ENCODE measurements around the gene OGFR. TPM values are rescaled to one million over a fixed set of nuclear protein-coding genes. Genes with fewer than 3 reads are reported as not detected.

The OGFR gene
- total RNA-seq, 1 donor from 2014 or later = 49.5 TPM

DNA sequence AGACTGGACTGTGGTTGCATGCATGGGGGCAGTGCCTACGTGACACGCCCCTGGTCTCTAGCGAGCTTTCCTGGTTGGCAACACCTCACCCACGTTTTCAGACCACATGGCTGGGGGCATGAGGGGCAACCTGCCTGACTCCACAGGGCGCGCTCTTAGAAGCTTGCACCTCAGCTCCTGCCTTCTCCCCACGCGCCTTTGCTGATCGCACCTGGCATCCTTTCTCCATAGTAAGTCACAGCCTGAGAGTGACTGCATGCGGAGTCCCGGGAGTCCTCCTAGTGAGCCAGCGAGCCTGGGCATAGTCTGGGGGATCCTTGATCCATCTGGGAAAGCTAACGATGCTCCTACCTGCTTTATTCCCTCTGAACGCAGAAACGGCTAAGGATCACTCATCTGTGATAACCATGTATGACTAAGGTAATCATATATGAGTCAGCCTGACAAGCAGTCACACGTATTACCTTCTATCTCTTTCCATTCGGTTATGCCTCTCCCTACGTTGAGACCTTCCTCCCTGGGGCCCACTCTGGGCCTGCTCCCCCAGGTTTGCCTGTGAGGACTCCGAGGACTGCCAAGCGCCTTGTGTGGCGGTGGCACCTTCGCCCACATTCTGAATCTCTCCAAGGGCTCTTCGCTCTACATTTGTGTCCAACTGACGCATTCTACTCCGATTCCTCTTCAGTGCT is 52.4 kb downstream of the OGFR start:
- ATAC-seq (no peak), DNase-seq (ENCODE audit: low spot score) (no peak)

DNA sequence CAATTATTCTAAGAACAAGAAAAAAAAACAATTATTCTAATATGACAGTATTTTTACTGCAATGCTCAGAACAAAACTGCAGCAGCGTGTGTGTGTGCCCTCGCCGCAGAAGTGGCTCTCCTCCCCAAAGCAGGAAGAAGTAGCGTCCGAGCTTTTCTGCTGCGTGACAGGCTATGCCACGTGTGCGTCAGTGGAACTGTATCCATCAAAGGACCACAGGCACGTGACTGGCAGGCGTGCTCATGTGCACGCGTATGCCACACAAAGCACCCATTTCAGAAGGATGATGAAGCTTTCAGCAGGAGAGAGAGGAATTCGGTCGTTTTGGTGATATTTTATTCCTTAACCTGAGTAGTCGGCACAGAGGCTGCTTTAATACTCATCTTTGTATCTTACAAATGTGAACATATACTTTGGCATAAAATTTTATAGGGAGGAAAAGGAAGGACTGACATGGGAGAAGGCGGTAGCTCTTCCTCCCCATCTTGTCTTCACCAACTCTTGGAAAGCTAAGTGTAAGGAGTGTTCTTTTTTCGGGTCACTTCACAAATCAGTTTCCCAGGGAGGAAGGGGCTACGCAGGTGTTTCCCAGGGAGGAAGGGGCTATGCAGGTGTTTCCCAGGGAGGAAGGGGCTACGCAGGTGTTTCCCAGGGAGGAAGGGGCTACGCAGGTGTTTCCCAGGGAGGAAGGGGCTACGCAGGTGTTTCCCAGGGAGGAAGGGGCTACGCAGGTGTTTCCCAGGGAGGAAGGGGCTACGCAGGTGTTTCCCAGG is 53.6 kb downstream of the OGFR start:
- no peak for DNase-seq (ENCODE audit: low spot score)

DNA sequence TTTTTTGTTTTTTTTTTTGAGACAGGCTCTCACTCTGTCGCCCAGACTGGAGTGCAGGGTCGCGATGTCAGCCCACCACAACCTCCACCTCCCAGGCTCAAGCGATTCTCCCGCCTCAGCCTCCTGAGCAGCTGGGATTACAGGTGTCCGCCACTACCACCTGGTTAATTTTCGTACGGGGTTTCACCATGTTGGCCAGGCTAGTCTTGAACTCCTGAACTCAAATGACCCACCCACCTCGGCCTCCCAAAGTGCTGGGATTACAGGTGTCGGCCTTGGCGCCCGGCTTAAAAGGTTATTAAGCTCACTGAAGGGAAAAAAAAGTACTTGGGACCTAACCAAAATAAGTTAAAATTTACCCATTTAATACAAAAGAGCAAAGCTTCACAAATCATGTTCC is 55.1 kb downstream of the OGFR start:
- DNase-seq (ENCODE audit: low spot score) (no peak), ATAC-seq (no peak)

More for the DNA sequence above, 53.6 kb downstream of the OGFR start:
- no peak for ATAC-seq

DNA sequence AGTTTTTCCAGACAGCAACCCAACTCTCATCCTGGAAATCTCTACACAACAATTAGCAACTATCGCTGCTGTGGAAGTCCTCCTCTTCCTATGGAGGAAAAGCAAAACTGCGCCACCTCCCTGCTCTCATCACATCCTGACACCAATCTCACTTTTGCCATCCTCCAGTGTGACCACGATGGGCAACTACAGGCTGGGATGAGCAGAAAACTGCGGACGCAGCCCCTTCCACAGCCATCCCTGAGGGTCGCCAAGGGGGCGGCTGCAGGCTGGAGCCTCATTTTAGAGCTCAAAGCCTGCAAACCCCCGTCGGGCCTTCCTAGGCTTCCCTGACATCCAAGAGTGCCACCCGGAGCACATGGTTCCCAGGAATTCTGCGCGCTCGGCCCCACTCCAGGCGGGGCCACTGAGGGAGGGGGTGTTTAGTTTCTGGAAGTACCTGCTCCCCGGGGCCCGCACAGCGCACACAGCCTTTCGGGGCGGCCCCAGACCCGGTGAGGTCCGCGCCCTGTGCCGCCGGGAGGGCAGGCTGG is 55.8 kb downstream of the OGFR start:
- no peak for ATAC-seq
- DNase-seq (ENCODE audit: low spot score) = no peak

DNA sequence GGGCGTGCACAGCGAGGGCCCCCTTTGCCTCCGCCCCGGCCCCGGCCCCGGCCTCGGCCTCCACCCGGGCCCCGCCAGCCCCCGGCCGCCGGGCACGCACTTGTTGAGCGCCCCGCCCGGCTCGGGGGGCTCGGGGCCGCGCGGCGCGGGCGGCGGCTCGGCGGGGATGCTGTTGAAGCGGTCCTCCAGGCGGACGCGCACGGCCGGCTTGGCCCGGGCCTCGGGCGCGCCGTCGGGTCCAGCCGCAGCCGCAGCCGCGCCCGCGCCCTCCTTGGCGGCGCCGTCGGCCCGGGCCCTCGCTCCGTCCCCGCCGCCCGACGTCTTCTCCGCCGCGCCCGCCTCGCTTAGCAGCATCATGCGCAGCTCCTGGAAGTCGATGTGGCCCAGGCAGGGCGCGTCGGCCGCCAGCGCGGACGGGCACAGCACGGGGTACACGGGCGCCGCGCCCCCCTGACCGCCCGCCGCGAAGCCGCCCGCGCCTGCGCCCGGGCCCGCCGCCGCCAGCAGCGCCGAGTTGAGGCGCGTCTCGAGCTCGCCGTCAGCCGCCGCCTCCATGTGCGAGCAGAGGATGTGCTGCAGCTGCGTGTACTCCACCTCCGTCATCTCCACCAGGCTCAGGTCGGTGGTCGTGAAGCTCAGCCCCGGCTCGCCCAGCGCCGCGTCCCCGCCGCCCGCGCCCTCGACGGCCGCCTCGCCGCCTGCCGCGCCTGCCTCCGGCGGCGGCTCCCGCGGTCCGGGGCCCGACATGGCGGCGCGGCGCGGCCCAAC is 56.5 kb downstream of the OGFR start:
- DNase-seq (ENCODE audit: low spot score) (no peak), ATAC-seq (no peak)

DNA sequence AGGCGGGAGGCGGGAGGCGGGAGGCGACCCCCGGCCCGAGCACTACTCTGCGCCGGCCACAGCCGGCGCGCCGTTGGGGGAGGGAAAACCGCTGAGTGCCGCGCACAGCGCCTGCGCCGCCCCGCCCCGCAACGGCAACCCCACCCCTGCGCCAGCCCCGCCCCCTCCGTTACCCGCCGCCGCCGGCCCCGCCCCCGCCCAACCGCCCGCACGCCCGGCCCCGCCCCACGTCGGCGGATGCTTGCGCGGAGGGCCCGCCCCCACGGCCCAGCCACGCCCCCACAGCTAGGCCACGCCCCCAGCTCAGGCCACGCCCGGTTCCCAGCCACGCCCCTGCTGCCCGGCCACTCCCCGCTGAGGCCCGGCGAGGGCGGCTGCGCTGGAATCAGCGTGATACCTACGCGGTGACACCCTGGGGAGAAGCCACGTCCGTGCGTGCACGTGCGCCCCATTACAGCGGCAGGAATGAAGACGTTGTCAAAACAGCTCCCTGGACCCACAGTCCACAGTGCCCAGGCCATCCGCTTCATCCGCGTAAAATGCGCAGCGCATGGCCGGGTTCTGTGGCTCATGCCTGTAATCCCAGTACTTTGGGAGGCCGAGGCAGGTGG is 57.2 kb downstream of the OGFR start, which contains the start of gene TCFL5:
Gene TCFL5, minus strand, starts transcription at position 97 of the 611 bp plus-strand sequence. CDS start 152 bp downstream, outside the sequence.
- peak; percentile 96 for DNase-seq (ENCODE audit: low spot score)

More for the DNA sequence above, 57.2 kb downstream of the OGFR start, which contains the start of gene TCFL5:
- ATAC-seq = peak; percentile 98

Other genes starting within 250 kb of the OGFR start
- 1.7 TPM for gene SLCO4A1, start 162.3 kb upstream of the OGFR start, total RNA-seq
- gene NTSR1, start 96.0 kb upstream of the OGFR start, total RNA-seq = 0.10 TPM
- 5.5 TPM for gene MRGBP, start 8.4 kb upstream of the OGFR start, total RNA-seq
- 4.0 TPM for gene COL9A3, start 12.2 kb downstream of the OGFR start, total RNA-seq
- 6.2 TPM for gene TCFL5, start 57.0 kb downstream of the OGFR start, total RNA-seq
- gene DIDO1, start 121.7 kb downstream of the OGFR start, total RNA-seq = 22.8 TPM
- gene GID8, start 133.3 kb downstream of the OGFR start, total RNA-seq = 19.3 TPM
- 125 TPM for gene SLC17A9, start 147.9 kb downstream of the OGFR start, total RNA-seq
- not detected for gene BHLHE23, start 202.1 kb downstream of the OGFR start, total RNA-seq

Measured in left lobe of liver (tissue), 2 donors.